ACHN (cell line): ENCODE data around the gene SRSF7.
A peak's percentile ranks its signal among the peaks of the same experiment; 100 is the strongest.
"Not testable (repeated sequence)": the region's sequence is repeated elsewhere in the genome, so short reads cannot be mapped to it uniquely, and the experiment has no call there.

Experiments used
- DNase-seq: peaks from one replicate; pipeline ENCODE4 v3.0.0-alpha.2; 2015
- in situ Hi-C: cut with HindIII; loops from 2 replicates; pipeline ENCODE4 v1.10.0; 2017; ENCODE audit warnings: low sequenced_read_pairs, low pct_ligation_motif_present, low pct_unique_long_range_greater_than_20kb

Gene SRSF7

DNA sequence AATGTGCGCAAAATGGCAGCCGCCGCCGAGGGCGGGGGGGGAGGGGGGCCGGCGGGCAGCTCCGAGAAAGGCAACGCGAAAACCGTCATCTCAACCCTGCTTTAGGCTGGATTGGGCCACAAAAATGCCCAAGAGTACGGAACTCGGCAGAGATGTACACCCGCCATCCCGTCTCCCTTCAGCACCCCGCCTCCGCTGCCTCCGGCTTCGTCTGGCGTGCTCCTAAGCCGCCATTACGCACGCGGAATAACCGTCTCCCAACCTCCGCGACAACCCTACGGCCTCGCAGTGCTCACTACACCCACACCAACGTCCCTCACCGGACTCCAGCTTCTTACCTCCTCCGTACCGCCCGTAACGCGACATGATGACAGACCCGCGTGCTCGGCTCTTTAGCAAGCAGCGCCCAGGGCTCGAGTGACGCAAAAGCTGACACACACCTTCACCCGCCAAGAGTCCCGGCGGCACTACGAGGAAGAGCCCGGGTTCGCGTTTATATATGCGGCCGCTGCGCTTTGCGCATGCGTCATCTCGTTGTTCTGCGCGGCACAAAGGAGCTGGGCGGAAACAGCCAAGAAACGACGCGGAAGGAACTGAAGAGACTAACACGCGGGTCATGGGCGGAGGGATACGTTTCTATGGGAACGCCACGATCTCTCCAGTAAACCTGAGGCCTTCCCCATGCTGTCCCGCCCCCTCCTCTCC is at the start of gene SRSF7:
SRSF7 (minus strand) TSS at position 471 of the 705 bp plus-strand sequence; CDS start at position 366, 105 bp downstream.
- DNase-seq = peak; percentile 100
- in situ Hi-C loops = no loop called here

DNA sequence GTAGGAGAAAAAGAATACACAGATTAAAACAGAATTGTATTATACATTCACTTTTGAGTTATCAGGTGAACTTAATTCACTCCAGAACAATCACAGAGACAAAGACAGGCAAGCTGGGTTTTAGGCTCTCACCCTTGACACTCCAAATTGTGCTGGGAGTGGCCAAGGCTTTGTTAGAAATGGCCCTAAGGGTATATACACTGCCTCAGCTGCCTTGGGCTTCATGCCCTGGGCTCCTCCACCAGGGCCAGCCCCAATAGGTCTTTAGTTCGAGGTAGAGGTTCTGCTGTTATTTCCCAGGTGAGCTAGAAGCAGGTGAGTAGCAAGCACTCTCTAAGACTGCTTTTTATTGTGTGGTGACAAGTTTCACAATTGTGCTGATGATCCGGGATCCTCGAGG is 46.8 kb upstream of the SRSF7 start:
- in situ Hi-C loops = no loop called here
- DNase-seq = no peak

DNA sequence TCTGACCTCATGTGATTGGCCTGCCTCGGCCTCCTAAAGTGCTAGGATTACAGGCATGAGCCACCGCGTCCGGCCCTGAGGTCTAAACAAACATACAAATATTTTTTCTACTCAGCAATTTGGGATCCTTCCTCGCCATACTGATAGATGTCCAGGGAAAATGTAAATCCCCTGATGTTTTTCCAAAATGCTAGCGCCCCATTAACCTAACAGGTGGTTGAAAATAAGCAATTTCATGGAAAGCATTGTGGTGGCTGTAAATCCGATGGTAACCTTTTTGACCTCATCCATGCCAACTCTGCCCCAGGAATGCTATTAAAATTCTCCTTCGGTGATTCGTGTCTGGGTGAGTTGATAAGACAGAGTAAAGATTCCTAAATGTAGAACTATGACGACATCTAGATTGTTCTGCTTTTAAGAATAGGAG is 46.1 kb upstream of the SRSF7 start:
- in situ Hi-C loops = no loop called here
- peak; percentile 92 for DNase-seq

DNA sequence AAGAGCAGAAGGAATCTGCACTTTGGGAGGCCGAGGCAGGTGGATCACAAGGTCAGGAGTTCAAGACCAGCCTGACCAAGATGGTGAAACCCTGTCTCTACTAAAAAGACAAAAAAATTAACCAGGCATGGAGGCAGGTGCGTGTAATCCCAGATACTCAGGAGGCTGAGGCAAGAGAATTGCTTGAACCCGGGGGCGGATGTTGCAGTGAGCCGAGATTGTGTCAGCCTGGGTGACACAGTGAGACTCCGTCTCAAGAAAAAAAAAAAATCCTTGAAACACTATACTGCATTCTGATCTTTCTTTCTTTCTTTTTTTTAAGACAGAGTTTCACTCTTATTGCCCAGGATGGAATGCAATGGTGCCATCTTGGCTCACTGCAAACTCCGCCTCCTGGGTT is 43.9 kb upstream of the SRSF7 start:
- DNase-seq, in situ Hi-C loops: not testable (repeated sequence)

DNA sequence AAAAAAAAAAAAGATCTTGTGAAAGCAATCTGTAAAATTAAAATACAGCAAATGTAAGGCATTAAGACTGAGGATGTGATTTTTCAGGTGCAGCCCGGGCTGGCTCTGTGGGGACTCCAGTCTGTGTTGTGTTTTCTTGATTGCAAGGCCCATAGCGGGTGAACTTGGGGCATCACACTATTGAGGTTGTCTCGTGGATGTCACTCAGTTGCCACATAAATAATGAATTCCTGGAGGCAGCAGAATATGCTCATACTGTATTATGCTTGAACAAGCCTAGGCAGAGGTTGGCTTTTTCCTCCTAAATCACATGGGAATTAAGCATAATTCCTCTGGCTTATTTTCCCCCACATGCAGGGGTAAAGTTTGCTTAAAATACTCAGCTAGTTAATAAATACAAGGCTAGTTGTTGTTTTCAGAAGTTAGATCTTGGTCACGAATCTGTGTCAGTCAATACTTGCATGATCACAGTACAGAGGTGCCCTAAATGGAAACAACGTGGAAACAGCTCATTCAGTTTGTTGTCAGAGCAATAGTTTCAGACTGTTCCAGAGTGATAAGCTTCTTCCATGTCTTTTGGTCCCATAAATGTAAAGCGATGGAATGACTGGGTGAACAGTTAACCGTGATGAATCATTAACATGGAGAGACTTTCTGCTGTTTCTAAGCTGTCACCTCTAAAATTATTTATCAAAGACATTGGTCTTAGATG is 43.2 kb upstream of the SRSF7 start:
- peak; percentile 30 for DNase-seq
- in situ Hi-C loops = no loop called here

DNA sequence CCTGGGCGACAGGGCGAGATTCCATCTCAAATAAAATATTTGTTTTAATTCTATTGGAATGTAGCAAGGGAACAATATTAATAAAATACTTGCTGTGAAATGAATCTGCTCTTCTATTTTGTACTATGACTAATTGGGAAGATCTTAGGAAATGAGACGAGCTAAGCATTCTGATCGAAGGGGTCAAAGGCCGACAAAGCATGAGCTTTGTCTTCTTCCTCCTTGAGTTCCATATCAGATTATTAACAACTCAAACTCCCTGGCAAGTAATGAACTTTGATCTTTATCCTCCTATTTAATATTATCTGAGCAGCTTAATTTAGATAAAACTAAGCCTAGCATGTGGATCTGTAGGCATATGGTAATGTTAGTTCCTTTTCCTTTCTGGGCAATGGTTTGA is 42.4 kb upstream of the SRSF7 start:
- in situ Hi-C loops = no loop called here

DNA sequence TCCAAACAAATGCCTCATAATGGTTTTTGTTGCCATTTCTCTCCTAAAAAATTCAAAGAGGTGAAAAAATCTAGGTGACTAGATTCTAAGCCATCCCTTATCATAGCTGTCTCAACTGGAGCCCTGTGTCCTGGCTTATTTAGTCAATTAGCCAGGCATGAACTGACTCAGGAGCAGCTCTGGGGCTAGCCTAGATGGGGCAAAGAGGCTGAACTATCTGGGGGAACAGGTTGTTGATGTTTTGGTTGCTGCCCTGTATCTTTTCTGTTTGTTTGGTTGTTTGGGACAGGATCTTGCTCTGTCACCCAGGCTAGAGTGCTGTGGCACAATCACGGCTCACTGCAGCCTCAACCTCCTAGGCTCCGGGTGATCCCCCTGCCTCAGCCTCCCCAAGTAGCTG is 41.6 kb upstream of the SRSF7 start:
- DNase-seq = no peak
- in situ Hi-C loops = no loop called here

More for the DNA sequence above, 42.4 kb upstream of the SRSF7 start:
- DNase-seq = no peak

DNA sequence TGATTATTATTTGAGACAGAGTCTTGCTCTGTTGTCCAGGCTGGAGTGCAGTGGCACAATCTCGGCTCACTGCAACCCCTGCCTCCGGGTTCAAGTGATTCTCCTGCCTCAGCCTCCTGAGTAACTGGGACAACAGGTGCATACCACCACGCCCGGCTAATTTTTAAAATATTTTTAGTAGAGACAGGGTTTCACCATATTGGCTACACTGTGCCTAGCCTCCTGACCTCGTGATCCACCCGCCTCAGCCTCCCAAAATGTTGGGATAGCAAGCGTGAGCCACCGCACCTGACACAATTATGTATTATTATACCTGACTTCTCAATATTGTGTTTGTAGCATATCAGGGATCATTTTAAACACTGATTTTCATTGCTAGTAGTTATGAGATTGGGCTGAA is 41.2 kb upstream of the SRSF7 start:
- in situ Hi-C loops, DNase-seq: not testable (repeated sequence)

DNA sequence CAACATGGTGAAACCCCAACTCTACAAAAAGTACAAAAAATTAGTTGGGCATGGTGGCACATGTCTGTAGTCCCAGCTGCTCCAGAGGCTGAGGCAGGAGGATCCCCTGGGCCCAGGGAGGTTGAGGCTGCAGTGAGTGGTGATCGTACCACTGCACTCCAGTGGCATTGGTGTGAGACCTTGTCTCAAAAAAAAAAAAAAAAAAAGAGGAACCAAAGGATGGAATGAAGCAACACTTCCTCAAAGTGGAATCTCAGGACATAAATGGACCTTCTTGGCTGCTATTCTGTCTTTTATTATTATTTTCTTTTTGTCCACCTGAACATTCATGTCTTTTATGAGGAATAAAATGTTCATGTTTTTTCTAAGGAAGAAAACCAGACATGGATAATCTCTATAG is 40.6 kb upstream of the SRSF7 start:
- DNase-seq = no peak
- in situ Hi-C loops = no loop called here

DNA sequence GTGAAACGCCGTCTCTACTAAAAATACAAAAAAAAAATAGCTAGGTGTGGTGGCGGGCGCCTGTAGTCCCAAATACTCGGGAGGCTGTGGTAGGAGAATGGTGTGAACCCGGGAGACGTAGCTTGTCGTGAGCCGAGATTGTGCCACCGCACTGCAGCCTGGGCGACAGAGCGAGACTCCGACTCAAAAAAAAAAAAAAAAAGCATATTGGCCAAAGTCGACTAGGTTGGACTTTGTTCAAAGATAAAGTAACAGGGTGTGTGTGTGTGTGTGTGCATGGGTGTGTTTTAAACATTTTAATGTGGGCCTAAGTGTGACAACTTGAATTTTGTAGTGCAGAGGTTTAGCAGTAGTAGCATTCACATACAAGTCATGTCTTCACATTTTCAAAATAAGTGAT is 38.5 kb upstream of the SRSF7 start:
- in situ Hi-C loops = no loop called here
- no peak for DNase-seq

DNA sequence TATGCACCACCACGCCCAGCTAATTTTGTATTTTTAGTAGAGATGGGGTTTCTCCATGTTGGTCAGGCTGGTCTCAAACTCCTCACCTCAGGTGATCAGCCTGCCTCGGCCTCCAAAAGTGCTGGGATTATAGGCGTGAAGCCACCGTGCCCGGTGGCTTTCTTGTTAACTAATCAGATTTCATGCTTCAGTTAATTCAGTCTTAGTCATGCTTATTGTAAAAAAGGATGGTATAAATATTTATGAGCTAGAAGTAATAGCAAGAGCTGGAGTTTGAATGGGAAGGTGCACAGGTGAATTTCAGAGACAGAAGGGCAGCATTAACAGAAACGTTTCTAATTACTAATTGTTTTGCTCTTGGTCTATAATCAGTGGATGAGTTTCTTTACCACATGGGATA is 37.1 kb upstream of the SRSF7 start:
- peak; percentile 43 for DNase-seq
- in situ Hi-C loops = no loop called here

DNA sequence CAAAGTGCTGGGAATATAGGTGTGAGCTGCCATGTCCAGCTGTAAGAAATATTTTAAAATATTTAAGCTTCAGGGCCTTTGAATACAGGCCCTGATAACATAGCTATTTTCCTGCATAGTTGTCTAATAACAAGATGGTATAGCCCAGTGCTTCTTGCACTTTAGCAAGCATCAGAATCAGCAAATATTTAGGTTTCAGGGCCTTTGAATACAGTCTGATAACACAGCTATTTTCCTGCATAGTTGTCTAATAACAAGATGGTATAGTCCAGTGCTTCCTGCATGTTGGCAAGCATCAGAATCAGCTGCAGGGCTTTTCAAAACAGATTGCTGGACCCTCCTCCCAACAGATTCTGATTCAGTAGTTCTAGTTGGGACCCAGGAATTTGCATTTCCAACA is 32.4 kb upstream of the SRSF7 start:
- in situ Hi-C loops = no loop called here

DNA sequence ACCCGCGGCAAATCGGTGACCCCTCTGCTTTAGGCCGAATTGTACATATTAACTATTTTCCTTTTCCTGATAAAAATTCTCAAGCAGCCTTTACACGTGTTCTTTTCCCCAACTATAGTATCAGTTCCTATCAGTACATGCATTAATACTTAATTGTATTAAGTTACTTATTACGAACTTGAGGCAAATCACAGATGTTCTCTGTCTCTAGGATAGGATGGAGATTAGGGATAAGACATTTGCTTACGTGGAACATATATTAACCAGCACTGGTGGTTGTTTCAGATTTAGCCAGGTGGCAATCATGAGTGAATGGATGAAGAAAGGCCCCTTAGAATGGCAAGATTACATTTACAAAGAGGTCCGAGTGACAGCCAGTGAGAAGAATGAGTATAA is 27.5 kb upstream of the SRSF7 start:
- no peak for DNase-seq
- in situ Hi-C loops = no loop called here

More for the DNA sequence above, 32.4 kb upstream of the SRSF7 start:
- no peak for DNase-seq

DNA sequence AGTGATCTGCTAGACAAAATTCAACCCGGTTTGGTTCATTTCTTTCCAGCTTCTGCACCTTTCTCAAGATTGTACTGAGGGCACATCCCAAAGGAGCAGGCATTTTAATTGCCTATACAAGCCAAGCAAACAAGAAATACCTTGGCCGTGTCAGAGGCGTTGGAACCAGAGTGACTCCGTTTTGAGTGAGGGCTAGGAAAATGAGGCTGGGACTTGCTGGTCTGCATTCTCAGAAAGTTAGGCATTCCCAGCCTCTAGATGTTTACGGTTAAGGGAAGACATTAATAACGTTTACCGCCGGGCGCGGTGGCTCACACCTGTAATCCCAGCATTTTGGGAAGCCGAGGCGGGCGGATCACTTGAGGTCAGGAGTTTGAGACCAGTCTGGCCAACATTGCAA is 25.4 kb upstream of the SRSF7 start:
- in situ Hi-C loops = no loop called here

DNA sequence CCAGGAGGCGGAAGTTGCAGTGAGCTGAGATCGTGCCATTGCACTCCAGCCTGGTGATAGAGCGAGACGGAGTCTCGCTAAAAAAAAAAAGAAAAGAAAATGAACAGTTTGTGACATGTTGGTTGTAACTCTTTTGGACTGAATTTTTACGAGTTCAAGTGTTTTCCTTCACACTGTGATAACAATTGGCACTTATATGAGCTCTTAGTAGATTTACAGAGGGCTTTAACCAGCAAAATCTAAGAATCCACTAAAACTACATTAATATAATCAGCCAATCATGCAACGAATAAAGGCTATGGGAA is 24.7 kb upstream of the SRSF7 start:
- in situ Hi-C loops = no loop called here
- no peak for DNase-seq

More for the DNA sequence above, 25.4 kb upstream of the SRSF7 start:
- no peak for DNase-seq

DNA sequence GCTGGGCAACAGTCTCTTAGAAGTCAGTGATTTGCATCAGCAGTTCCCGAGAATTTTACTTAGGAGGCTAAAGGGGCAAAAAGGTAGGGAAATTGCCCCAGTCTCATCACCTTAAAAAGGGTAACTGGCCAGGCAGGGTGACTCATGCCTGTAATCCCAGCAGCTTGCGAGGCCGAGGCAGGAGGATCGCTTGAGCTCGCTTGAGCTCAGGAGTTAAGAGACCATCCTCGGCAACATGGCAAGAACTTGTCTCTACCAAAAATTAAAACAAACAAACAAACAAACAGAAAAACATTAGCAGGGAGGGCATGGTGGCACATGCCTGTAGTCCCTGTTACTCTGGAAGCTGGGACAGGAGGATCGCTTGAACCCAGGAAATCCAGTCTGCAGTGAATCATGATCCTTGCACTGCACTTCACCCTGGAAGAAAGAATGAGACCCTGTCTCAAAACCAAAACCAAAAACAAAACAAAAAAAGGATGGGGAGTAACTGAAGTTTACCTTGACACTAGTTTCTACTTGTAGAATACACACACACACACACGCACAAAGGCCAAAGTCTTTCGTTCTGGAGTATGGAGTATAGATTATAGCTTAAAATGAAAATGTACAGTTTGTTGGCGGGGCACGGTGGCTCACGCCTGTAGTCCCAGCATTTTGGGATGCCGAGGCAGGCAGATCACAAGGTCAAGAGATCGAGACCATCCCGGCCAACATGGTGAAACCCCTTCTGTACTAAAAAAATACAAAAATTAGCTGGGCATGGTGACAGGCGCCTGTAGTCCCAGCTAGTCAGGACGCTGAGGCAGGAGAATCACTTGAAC is 24.1 kb upstream of the SRSF7 start:
- in situ Hi-C loops = no loop called here

DNA sequence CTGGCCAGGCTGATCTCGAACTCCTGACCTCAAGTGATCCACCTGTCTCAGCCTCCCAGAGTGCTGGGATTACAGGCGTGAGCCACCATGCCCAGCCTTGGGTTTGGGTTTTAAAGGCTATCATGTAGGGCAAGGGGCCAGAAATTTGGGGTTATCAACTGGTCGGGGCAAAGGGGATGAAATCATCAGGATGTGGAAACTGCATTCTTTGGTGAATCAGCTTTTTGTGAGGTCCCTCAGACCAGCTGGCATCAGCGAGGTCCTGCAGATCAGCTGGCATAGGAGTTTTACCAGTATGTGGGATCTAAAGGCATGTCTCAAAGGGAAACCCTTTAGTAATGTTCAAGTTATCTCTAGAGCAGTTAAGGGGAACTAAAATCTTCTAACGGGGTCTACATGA is 20.5 kb upstream of the SRSF7 start:
- peak; percentile 48 for DNase-seq
- in situ Hi-C loops = no loop called here

More for the DNA sequence above, 24.1 kb upstream of the SRSF7 start:
- peak; percentile 55 for DNase-seq

DNA sequence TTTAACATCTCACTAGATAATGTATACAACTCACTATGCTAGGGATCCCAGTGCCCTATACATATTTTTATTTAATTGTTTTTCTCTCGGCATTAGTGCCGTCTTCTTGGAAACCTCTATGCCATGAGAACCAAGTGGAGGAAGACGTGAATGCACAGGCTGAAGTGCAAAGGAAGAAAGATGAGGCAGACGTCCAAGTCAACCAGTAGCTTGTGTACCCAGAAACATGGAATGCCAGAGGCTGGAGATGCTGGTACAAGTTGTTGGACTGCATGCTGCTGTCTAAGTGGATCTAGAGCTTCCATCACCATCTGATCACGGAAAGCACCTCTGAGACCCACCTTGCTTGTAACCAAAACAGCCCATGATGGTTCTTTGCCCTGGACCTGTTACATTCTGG is 14.4 kb upstream of the SRSF7 start:
- in situ Hi-C loops = no loop called here
- no peak for DNase-seq

DNA sequence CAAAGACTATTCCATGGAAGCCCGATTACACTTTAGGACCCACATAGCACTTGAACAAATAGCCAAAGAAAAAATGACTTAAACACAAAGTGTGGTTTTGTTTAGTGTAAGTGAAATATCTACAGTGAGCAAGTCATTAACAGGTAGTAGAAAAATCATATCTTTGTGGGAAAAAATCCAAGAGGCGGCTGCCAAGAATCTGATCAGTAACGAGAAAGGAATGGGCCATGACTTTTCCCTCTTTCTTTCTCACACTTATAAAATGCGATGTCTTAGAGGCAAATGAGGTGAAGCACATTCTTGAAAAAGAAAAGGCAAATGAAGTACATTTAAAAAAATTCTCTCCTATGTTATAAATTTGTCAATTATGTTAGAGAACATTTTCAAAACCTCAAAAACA is 14.0 kb upstream of the SRSF7 start:
- in situ Hi-C loops = no loop called here
- DNase-seq = peak; percentile 73
